Psoas muscle (tissue), 8 donors: ENCODE data around the gene GPR183. TPM values are rescaled to one million over a fixed set of nuclear protein-coding genes. Genes with fewer than 3 reads are reported as not detected.

Experiments used
- ATAC-seq, 4 donors: fragments of 200-7000 bp; cut with Tn5 transposase; one replicate each; pipeline ENCODE4 v1.9.1; 2020; ENCODE audit warnings: moderate library complexity in 3 of 4, mild to moderate bottlenecking in 2 of 4
- DNase-seq, 2 donors: peaks; one replicate each; pipeline ENCODE4 v3.0.0-alpha.2; 2020
- H3K27ac ChIP-seq: fragments of 200-600 bp; one replicate; pipeline ENCODE4 v1.8.0; 2022
- H3K27me3 ChIP-seq, 3 donors: fragments of 200-600 bp in 1 of 3; one replicate each; pipeline versions ENCODE4 v1.6.1 to v1.8.0; 2013 to 2022; ENCODE audit warnings: low read length in 2 of 3, mild to moderate bottlenecking in 2 of 3, moderate library complexity in 1 of 3; ENCODE audit not compliant: insufficient read depth in 3 of 3
- H3K36me3 ChIP-seq, 2 donors: fragments of 200-600 bp in 1 of 2; one replicate each; pipeline versions ENCODE4 v1.6.1 to v1.8.0; 2013 to 2022; ENCODE audit warnings: low read depth in 1 of 2, mild to moderate bottlenecking in 1 of 2, moderate library complexity in 1 of 2; ENCODE audit not compliant: insufficient read depth in 1 of 2
- H3K4me1 ChIP-seq: fragments of 200-600 bp; one replicate; pipeline ENCODE4 v1.8.0; 2022
- H3K4me3 ChIP-seq: fragments of 200-600 bp; one replicate; pipeline ENCODE4 v1.8.0; 2022; ENCODE audit warnings: mild to moderate bottlenecking
- H3K9me3 ChIP-seq: fragments of 200-600 bp; one replicate; pipeline ENCODE4 v1.8.0; 2022
- CTCF ChIP-seq: fragments of 200-600 bp; IDR thresholded peaks from one replicate; pipeline ENCODE4 v1.8.0; 2022; ENCODE audit warnings: antibody characterized with exemption
- WGBS, 3 donors: extraction: QIAGEN DNeasy Blood & Tissue Kit; methylation state at CpG; one replicate each; pipeline versions ENCODE4 v1.1.6 to v1.1.7; 2013; 5-methylcytosine and 5-hydroxymethylcytosine counted together
- intact Hi-C, 2 donors: fragments of 100-400 bp; cut with DNase I; formaldehyde crosslinking; loops; one replicate each; pipeline versions ENCODE4 v1.11.0 to v1.14.2; 2022
- polyA plus RNA-seq, 3 donors: library from polyadenylated mRNA; stranded (reverse); fragments of 200-250 nt; gene quantifications; one replicate each; pipeline ENCODE4 v1.2.3, GENCODE V29; 2013
- total RNA-seq, 4 donors: library from RNA; stranded (reverse); fragmentation: NEBNext Ultra II Directional in 2 of 4; extraction: Animal tissue kit (Norgen Biotek cat#: 25700) in 2 of 4; gene quantifications; one replicate each; pipeline versions ENCODE4 v1.2.1 to v1.2.4, GENCODE V29; 2021 to 2023
- donor health status: healthy with polysubstance abuse.
- donor health status: DM: no; HTN: no; CAD: no; lungs with moderate emphysema.
- donor health status: Bipolar disorder and iron deficiency.
- donor health status: healthy.
- donor health status: DM: yes; HTN: yes; CAD: no.
- donor health status: DM: no; HTN: no; CAD: no.
- donor health status: DM: no; HTN: no; CAD: no.
- donor health status: DM: yes; HTN: yes; CAD: no.

Gene GPR183
- total and polyA plus RNA-seq, 7 donors: 0.67 to 1.4 (median 0.80) TPM

DNA sequence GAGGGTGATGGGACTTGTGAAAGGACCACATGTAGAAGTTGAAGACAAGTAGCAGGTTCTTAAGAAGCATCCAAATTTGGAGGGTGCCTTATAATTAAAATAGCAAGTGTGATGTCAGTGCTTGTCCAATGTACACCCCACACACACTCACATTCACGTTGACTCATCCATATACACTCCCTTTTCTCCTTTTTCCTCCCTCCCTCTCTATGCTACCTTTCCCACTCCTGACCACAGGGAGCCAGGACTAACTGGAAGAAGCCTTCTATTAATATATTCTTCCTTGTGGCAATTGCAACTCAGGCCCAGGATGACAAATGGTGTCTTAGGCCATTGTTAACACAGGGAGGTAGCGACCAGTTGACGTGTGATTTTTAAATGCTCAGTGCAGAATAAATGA, 16.3 kb upstream of the GPR183 start:
- ATAC-seq: peak in 2 of 4 donors; percentile 18 to 70
- 64 to 98% (median 96%) methylated on average over 3 of the region's 3 CpGs for WGBS, 3 donors
- TF ChIP-seq CTCF: no peak

DNA sequence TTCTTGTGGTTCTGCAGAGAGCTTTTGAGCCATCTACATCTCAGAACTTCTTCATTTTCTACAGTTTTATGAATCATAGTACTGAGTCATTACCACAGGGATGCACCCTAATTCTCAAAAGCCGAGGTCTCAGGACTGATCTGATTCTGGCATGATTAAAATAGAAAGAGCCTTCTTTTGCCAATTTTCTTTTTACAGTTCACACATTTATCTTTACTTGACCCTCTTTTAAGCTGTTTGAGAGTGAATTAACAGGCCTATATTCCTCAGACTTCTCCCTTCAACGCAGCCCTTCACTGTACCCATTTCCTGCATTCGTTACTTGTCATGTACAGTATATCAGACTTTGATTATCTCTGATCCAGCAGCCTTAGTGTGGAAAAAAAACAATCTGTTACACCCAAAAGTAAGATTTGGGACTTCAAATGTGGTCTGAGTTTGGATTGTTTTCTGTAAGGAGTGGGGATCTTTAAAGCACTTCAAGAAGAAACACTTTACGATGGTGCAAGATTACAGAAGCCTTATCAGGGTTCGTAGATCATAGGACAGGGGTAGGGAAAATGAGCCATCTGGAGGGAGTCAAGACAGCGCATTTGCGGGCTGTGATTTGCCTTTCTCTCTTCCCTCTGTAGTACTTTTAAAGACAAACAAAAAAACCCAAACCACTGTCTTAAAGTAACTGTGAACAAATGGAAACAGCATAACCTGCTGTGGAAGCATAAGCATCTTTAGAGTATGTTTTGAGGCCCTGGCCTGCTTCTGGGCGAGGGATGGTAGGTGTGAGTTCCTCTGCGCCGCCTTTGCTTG, 15.3 kb upstream of the GPR183 start:
- no peaks in the 10 kb centered on the region for H3K9me3 ChIP-seq
- H3K36me3 ChIP-seq: peaks cover 5 to 38% of the 10 kb centered on the region in 2 donors
- 84 to 86% (median 85%) methylated on average over 10 of the region's 10 CpGs for WGBS, 3 donors
- no peak for TF ChIP-seq CTCF
- H3K4me1 ChIP-seq: no peaks in the 10 kb centered on the region
- intact Hi-C loops: no loop called here
- peak in 2 of 4 donors; percentile 36 to 42 for ATAC-seq
- DNase-seq: no peak
- H3K27ac ChIP-seq: no peak overlapping the region
- H3K27me3 ChIP-seq: no peaks in the 10 kb centered on the region
- no peak overlapping the region for H3K4me3 ChIP-seq

More for the DNA sequence above, 16.3 kb upstream of the GPR183 start:
- intact Hi-C loops: no loop called here
- Histone ChIP-seq H3K36me3 (peaks cover 5 to 34% of the 10 kb centered on the region in 2 donors), H3K27me3 (no peaks in the 10 kb centered on the region), H3K4me3 (no peak overlapping the region), H3K4me1 (no peaks in the 10 kb centered on the region), H3K9me3 (no peaks in the 10 kb centered on the region), H3K27ac (no peak overlapping the region)
- no peak for DNase-seq

GRCh38 chr13:99321709-99322108, 14.5 kb upstream of the GPR183 start:
- H3K27ac ChIP-seq: no peak overlapping the region
- no peak for DNase-seq
- intact Hi-C loops: no loop called here
- no peak for ATAC-seq
- H3K4me1 ChIP-seq: no peaks in the 10 kb centered on the region
- H3K36me3 ChIP-seq: peaks cover 5 to 38% of the 10 kb centered on the region in 2 donors
- H3K4me3 ChIP-seq: no peak overlapping the region
- H3K9me3 ChIP-seq: no peaks in the 10 kb centered on the region
- no peak for TF ChIP-seq CTCF
- no peaks in the 10 kb centered on the region for H3K27me3 ChIP-seq

DNA sequence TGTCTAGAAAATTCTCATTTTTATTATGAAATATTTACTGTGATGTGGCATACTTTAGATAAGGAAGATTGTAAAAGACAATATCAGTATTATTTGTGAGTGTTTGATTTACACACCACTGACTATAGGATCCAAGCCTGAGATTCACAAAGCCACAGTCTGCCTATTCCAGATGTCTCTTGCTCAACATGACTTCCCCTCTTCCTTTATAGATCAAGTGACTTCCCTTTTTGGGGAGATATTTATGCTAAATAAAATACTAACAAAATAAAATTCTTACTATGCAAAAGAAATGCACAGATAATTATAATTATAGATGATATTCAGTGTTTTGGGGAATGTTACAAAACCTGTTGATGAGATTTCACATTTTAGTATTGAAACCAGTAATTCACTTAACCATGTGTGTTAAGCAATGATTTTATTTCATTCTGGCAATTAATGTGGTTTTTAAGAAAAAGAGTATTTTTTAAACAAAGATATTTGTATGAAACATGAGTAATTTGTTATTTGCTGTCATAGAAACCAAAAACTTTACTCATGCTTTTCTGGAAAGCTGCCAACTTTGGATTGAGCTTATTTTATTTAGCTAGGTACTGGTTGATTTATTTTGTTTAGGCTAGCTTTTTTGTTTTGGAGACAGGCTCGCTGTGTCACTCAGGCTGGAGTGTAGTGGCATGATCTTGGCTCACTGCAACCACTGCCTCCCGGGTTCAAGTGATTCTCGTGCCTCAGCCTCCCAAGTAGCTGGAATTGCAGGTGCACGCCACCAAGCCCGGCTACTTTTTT, 13.7 kb upstream of the GPR183 start:
- Histone ChIP-seq H3K27ac (no peak overlapping the region), H3K4me1 (no peaks in the 10 kb centered on the region), H3K4me3 (no peak overlapping the region), H3K9me3 (no peaks in the 10 kb centered on the region), H3K36me3 (peaks cover 5 to 38% of the 10 kb centered on the region in 2 donors), H3K27me3 (no peaks in the 10 kb centered on the region)
- DNase-seq: no peak
- TF ChIP-seq CTCF: no peak
- ATAC-seq: peak in 1 of 4 donors; percentile 28
- WGBS, 3 donors: 68 to 77% (median 72%) methylated on average over 5 of the region's 5 CpGs
- intact Hi-C loops: no loop called here
